Measurements from ENCODE around the gene CD34. TPM values are rescaled to one million over a fixed set of nuclear protein-coding genes. Genes with fewer than 3 reads are reported as not detected.

CD34 gene
- polyA plus RNA-seq, 1 donor from 2014 or later: not detected

- H3K27ac ChIP-seq (ENCODE audit: low read length): no peak overlapping the region
- H3K27me3 ChIP-seq (ENCODE audit: insufficient read depth, low read depth, low read length): no peaks in the 10 kb centered on the region
- H3K9me2 ChIP-seq (ENCODE audit: insufficient read depth, low read length): no peaks in the 10 kb centered on the region
- no peaks in the 10 kb centered on the region for H3K9me3 ChIP-seq (ENCODE audit: low read length)
- no peaks in the 10 kb centered on the region for H3K36me3 ChIP-seq (ENCODE audit: insufficient read depth, low read length)
- no peak overlapping the region for H3K4me2 ChIP-seq (ENCODE audit: low read length)
- H3K4me3 ChIP-seq (ENCODE audit: low read length): no peak overlapping the region
- no peak overlapping the region for H2AFZ ChIP-seq (ENCODE audit: low read depth, low read length)
- no peaks in the 10 kb centered on the region for H3F3A ChIP-seq (ENCODE audit: insufficient read depth, low read length, poor library complexity, severe bottlenecking)
- no peak overlapping the region for H3K9ac ChIP-seq (ENCODE audit: low read length)
- no peaks in the 10 kb centered on the region for H3K79me2 ChIP-seq (replicated peaks; ENCODE audit: insufficient read depth, low read length)
- H4K20me1 ChIP-seq (ENCODE audit: insufficient read depth): no peaks in the 10 kb centered on the region
- TF ChIP-seq EP300 (conservative IDR thresholded peaks at IDR 0.05; ENCODE audit: poor library complexity, severe bottlenecking) (no peak), TAF1 (IDR thresholded peaks at IDR 0.05; ENCODE audit: low read depth) (no peak), REST (IDR thresholded peaks at IDR 0.05; ENCODE audit: borderline replicate concordance) (no peak), POLR2AphosphoS5 (IDR thresholded peaks at IDR 0.05) (no peak), MXI1 (conservative IDR thresholded peaks at IDR 0.05; ENCODE audit: poor library complexity, severe bottlenecking) (no peak), CTCF (IDR thresholded peaks at IDR 0.05; ENCODE audit: poor library complexity, severe bottlenecking) (no peak), EZH2 (IDR thresholded peaks at IDR 0.05; ENCODE audit: borderline replicate concordance, insufficient read depth, low read length, poor library complexity, severe bottlenecking) (no peak), RAD21 (conservative IDR thresholded peaks at IDR 0.05) (no peak), SMC3 (conservative IDR thresholded peaks at IDR 0.05; ENCODE audit: poor library complexity) (no peak)
Measured at GRCh38 chr1:207848234-207848633, 62.7 kb downstream of the CD34 start.

DNA sequence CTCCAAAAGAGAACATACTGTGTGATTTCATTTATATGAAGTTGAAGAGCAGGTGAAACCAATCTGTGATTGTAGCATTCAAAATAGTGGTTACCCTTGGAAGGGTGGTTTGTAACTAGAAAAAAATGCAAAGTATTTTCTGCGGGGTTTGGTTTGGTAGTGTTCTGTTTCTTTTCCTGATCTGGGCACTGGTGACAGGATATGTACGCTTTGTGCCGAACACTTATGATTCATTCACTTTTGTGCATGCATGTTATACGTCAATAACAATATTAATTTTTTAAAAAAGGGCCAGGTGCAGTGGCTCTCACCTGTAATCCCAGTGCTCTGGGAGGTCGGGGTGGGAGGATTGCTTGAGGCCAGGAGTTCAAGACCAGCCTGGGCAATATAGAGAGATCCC lies 63.8 kb downstream of the CD34 start:
- TF ChIP-seq POLR2AphosphoS5 (IDR thresholded peaks at IDR 0.05): no peak
- TF ChIP-seq SMC3 (conservative IDR thresholded peaks at IDR 0.05; ENCODE audit: poor library complexity): no peak
- no peak for TF ChIP-seq CTCF (IDR thresholded peaks at IDR 0.05; ENCODE audit: poor library complexity, severe bottlenecking)
- TF ChIP-seq REST (IDR thresholded peaks at IDR 0.05; ENCODE audit: borderline replicate concordance): no peak
- no peak for TF ChIP-seq EP300 (conservative IDR thresholded peaks at IDR 0.05; ENCODE audit: poor library complexity, severe bottlenecking)
- TF ChIP-seq TAF1 (IDR thresholded peaks at IDR 0.05; ENCODE audit: low read depth): no peak
- TF ChIP-seq EZH2 (IDR thresholded peaks at IDR 0.05; ENCODE audit: borderline replicate concordance, insufficient read depth, low read length, poor library complexity, severe bottlenecking): no peak
- no peak for TF ChIP-seq RAD21 (conservative IDR thresholded peaks at IDR 0.05)
- no peak for TF ChIP-seq MXI1 (conservative IDR thresholded peaks at IDR 0.05; ENCODE audit: poor library complexity, severe bottlenecking)
- Histone ChIP-seq H3K27me3 (ENCODE audit: insufficient read depth, low read depth, low read length) (no peaks in the 10 kb centered on the region), H3K9ac (ENCODE audit: low read length) (no peak overlapping the region), H3K4me3 (ENCODE audit: low read length) (no peak overlapping the region), H3K4me2 (ENCODE audit: low read length) (no peak overlapping the region), H3K36me3 (ENCODE audit: insufficient read depth, low read length) (no peaks in the 10 kb centered on the region), H3K9me2 (ENCODE audit: insufficient read depth, low read length) (no peaks in the 10 kb centered on the region), H4K20me1 (ENCODE audit: insufficient read depth) (no peaks in the 10 kb centered on the region), H3K27ac (ENCODE audit: low read length) (no peak overlapping the region), H2AFZ (ENCODE audit: low read depth, low read length) (no peak overlapping the region), H3K9me3 (ENCODE audit: low read length) (no peaks in the 10 kb centered on the region), H3K79me2 (replicated peaks; ENCODE audit: insufficient read depth, low read length) (no peaks in the 10 kb centered on the region), H3F3A (ENCODE audit: insufficient read depth, low read length, poor library complexity, severe bottlenecking) (no peaks in the 10 kb centered on the region)

Measured in neural cell (in vitro differentiated cells).